ENCODE measurements around the gene NRIP2. TPM values are rescaled to one million over a fixed set of nuclear protein-coding genes. Genes with fewer than 3 reads are reported as not detected.
"Not testable (repeated sequence)": the region's sequence is repeated elsewhere in the genome, so short reads cannot be mapped to it uniquely, and the experiment has no call there.

NRIP2 gene, protein sequence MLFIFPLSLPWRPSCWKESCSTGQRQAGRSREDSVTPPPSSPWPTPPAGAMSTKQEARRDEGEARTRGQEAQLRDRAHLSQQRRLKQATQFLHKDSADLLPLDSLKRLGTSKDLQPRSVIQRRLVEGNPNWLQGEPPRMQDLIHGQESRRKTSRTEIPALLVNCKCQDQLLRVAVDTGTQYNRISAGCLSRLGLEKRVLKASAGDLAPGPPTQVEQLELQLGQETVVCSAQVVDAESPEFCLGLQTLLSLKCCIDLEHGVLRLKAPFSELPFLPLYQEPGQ
- 1 to 10 TPM; 3.6 to 3.7 TPM for total RNA-seq
- long read RNA-seq, donor 1, partial matches to known transcripts: 0 of 3 reads
- long read RNA-seq, donor 1, other reads (novel, unspliced or antisense): 2 of 3 reads
- long read RNA-seq, donor 2, partial matches to known transcripts: 0 of 3 reads
- long read RNA-seq, donor 2, other reads (novel, unspliced or antisense): 2 of 3 reads

DNA sequence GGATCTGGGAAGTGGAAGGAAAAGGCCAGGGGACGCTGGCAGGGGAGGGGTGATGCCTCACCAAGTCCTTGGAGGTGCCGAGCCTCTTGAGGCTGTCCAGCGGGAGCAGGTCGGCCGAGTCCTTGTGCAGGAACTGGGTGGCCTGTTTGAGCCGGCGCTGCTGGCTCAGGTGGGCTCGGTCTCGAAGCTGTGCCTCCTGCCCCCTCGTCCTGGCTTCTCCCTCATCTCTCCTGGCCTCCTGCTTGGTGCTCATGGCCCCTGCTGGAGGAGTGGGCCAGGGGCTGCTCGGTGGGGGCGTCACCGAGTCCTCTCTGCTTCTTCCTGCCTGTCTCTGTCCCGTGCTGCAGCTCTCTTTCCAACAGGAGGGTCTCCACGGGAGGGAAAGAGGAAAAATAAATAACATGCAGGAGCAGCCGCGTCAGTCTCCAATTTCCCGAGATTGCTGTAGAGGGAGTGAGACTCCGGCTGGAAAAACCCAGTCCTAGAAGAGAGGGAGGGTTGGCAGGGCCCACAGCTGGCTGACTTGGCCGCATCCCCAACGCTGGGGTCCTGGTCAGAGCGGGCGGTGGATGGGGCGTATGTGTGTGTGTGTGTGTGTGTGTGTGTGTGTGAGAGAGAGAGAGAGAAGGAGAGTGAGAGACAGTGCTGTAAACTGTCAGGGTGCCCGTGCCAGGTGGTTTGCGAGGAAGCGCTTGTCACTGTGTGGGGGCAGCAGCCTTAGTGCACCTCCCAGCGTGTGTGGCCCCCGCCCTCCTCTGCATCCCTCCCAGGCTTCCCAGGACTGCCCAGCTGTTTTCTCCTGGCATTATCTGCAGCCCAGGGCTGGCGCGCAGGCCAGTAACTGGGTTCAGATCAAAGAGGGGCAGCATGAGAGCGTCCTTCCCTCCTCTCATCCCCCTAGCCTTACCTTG is at the start of gene NRIP2:
Gene NRIP2, minus strand, starts transcription at position 455 of the 911 bp plus-strand sequence. Its CDS starts 52 bp downstream, at position 403.
- DNase-seq (ENCODE audit: low spot score): no peak

DNA sequence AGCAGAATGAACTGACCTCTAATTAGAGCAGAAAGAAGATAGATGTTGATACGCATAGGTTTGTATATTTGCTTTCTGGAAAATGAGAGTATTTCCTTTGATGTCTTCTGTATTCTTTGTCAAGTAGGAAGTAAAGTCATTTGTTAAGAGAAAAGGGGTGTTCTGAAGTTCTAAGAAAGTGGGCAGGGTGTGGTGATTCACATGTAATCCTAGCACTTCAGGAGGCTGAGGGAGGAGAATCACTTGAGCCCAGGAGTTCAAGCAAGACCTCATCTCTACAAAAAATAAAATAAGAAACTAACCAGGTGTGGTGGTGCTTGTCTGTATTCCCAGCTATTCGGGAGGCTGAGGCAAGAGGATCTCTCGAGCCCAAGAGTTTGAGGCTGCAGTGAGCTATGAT is 45.0 kb upstream of the NRIP2 start:
- intact Hi-C loops (cut with DNase I): loop anchor here in 1 of 2 donors (10.0 kb wide), 1 partner anchor 155 kb away; no protein-coding TSS in a partner anchor
- no peak for DNase-seq (ENCODE audit: low spot score)

More for the DNA sequence above, at the start of gene NRIP2:
- intact Hi-C loops (cut with DNase I): no loop called here

DNA sequence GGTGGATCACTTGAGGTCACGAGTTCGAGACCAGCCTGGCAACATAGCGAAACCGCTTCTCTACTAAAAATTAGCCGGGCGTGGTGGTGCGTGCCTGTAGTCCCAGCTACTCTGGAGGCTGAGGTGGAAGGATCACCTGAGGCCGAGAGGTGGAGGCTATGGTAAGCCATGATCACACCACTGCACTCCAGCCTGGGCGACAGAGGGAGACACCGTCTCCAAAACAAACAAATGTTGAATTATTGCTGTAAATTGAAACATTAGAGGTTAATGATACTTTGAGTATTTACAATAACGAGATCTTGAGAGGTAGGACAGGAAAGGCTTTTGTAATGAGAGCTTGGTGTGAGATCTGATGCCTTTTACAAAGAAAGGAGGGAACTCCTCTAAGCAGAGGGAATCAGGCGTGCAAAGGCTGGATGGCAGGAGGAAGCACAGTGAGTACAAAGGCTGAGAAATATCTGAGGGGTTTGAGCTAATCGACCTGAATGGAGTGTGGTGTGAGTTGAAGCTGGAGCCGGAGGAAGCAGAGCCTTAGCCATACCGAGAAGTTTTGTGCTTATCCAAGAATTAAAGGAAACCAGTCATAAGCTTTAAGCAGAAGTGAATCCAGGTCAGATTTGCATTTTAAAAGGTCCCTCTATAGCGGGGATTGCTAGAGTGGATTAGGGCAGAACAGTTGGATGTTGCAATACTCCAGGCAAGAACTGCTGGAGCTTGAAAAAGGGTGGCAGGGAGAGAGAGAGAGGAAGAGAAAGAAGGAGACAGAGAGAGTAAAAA is 43.3 kb upstream of the NRIP2 start:
- DNase-seq (ENCODE audit: low spot score): peak; percentile 35
- intact Hi-C loops (cut with DNase I): loop anchor here in 1 of 2 donors (1.0 kb wide), 1 partner anchor 18 kb away; no protein-coding TSS in a partner anchor

DNA sequence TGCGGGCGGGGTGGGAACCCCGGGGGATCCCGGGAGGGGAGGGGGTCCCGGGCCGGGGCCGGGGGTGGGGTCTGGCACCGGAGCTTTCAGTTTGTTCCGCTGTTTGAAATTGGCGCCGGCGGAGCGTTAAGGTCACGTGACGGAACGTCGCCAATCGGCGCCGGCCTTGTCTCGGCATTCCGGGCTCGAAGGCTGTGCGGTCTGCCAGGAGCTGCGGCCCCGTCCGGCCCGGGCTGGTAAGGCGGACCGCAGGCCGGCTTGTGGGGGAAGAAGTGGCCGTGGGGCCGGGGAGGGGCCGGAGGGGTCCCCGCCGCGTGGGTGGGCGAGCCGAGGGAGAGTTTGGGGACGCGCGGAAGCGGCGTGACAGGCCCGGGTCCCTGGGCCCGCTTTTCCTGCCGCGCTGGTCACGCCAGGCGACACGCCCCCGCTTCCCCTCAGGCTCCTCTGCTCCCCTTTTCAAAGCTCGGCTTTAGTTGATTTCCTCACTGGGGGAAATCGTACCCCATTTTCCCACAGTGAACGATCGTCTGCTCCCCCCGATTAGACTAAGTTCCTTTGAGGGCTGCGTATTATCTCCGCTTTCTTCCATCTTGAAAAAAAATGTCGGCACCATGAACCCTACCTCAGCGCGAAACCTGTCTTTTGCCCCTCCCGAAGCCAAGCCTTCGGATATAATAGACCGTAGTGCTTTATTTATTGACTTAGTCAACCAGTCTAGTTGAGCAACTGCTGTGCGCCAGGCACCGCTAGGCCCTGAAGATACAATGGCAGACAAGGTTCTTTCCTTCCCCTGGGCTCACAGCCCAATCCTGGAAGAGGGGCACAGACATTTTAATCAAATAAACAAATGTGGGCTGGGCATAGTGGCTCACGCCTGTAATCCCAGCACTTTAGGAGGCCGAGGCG is 42.5 kb upstream of the NRIP2 start, which contains the start of the genes FOXM1 and RHNO1:
Gene FOXM1, minus strand, starts transcription at position 128 of the 906 bp plus-strand sequence. CDS start 2,696 bp downstream, outside the sequence.
Gene RHNO1, plus strand, starts transcription at position 177 of the 906 bp plus-strand sequence. CDS start 8,144 bp downstream, outside the sequence.
- intact Hi-C loops (cut with DNase I): no loop called here
- peak; percentile 98 for DNase-seq (ENCODE audit: low spot score)

DNA sequence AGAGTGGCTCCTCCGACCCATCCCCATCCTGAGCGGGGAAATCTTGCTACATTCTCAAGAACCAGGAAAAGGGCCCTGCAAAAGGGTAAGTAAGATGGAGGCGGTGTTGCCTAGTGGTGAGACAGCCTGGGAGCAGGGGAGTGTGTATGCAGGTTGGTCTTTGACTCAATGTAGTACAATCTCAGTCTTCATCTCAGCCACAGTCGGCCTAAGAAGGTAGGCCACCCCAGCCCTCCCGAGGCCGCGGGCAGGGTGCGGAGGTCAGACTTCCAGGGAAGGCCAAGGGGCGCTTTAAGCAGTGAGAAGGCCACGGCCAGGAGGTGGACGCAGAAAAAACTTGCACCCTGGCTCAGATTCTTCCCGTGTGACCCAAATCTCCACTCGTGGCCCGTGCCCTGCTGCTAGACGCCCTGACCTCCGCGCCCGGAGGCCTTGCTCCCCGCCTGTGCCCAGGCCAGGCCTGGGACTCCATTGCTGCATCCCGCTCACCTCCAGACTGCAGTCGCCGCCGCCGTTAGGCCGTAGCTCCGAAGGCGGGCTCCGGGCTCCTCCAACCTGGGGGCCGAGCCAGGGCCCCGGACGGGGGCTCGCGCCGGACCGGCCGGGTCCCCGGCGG is 41.7 kb upstream of the NRIP2 start:
- intact Hi-C loops (cut with DNase I): no loop called here
- DNase-seq (ENCODE audit: low spot score): no peak

DNA sequence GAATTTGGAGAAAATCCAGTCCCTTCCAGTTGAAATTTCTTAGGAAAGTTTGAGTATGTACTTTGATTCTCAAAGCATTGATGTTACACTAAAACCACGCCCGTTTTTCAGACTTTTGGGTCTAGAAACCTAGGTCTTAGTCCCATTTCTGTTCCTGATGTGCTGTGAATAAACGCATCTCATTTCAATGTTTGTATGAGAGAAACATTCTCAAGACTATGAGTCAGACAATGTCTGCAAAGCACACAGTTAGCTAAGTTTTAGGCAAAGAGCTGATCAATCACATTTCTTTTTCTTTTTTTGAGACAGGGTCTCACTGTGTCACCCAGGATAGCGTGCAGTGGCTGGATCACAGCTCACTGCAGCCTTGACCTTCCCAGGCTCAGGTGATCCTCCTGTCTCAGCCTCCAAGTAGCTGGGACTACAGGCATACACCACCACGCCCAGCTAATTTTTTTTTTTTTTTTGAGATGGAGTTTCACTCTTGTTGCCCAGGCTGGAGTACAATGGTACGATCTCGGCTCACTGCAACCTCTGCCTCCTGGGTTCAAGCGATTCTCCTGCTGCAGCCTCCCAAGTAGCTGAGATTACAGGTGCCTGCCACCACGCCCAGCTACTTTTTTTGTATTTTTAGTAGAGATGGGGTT is 34.3 kb upstream of the NRIP2 start:
- intact Hi-C loops (cut with DNase I): not testable (repeated sequence)
- peak; percentile 17 for DNase-seq (ENCODE audit: low spot score)

DNA sequence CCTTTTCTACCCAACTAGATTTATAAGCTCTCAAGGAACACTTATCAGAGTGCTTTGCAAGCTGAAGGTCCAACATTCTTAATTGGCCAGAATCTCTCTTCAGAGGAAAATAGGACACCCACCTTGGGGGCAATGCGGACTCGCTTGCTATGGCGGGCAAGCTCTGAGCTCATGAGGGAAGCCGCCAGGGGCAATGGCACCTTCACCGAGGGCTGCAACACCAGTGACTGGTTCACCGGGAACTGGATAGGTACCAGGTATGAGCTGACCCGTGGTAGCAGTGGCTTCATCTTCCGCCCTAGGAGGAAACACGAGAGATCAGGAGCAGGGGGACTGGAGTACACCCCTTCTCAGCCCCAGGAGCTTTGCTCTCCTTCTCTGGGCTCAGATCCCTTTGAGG is 29.4 kb upstream of the NRIP2 start:
- peak; percentile 52 for DNase-seq (ENCODE audit: low spot score)
- intact Hi-C loops (cut with DNase I): loop anchor here in 1 of 2 donors (2.0 kb wide), 1 partner anchor 41 kb away; no protein-coding TSS in a partner anchor

DNA sequence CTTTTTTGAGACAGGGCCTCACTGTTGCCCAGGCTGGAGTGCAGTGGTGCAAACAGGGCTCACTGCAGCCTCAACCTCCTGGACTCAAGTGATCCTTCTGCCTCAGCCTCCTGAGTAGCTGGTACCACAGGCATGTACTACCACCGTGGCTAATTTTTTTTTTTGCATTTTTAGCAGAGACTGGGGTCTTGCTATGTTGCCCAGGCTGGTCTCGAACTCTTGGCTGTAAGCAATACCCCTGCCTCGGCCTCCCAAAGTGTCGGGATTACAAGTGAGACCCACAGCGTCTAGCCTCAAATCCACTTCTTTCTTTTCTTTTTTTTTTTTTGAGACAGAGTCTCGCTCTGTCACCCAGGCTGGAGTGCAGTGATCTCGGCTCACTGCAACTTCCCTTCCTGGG is 28.6 kb upstream of the NRIP2 start:
- DNase-seq (ENCODE audit: low spot score); intact Hi-C loops (cut with DNase I): not testable (repeated sequence)

DNA sequence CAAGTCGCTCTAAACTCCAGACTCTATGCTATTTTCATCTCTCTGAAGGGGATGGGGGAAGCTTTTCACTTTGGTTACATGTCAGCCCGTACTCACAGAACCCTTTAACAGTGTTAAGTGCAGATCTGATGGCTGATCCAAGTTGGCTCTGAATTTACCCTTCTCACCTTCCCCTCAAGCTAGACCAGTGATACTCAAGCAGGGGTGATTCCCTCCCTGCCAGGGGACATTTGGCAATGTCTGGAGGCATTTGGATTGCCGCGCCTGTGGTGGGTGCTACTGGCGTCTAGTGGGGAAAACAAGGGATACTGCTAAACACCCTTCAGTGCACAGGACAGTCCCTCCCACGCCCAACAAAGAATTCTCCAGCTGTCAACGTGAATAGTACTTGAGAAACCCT is 28.0 kb upstream of the NRIP2 start:
- peak; percentile 53 for DNase-seq (ENCODE audit: low spot score)
- intact Hi-C loops (cut with DNase I): no loop called here

DNA sequence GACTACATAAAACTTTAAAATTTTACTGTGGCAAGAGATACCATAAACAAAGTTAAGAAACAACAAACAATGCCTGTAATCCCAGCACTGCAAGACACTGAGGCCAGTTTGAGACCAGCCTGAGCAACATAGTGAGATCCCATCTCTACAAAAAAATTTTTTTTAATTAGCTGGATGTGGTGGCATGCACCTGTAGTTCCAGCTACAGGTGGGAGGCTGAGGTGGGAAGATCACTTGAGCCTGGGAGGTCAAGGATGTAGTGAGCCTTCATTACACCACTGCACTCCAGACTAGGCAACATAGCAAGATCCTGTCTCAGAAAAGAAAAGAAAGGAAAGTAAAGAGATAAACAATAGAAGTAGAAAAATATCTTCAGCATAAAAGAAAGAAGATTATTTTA is 25.3 kb upstream of the NRIP2 start:
- intact Hi-C loops (cut with DNase I): loop anchor here in 1 of 2 donors (1.0 kb wide), 1 partner anchor 18 kb away; no protein-coding TSS in a partner anchor

DNA sequence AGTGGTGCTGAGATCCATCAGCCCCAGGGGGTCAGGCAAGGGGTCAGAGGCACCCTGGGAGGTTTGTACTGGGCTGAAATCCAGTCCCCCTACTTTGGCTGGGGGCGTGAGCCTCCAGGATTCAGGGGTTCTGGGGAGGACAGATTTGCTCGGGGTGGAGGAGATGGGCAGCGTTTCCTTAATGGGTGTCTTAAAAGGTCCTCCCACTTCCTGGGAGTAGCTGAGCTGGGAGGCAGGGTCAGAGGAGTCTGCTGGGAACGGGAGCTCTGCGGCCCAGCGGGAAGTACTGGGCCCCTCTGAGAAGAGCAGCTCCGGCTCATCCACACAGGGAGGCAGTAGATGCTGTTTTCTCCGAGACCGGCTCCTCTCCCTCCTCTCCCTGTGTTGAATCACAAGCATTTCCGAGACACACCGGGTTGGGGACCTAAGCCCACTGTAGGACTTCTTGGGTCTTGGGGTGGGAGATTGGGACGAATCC is 24.1 kb upstream of the NRIP2 start:
- peak; percentile 76 for DNase-seq (ENCODE audit: low spot score)
- intact Hi-C loops (cut with DNase I): loop anchor here in 1 of 2 donors (10.0 kb wide), 1 partner anchor 176 kb away; no protein-coding TSS in a partner anchor

More for the DNA sequence above, 25.3 kb upstream of the NRIP2 start:
- DNase-seq (ENCODE audit: low spot score): no peak

DNA sequence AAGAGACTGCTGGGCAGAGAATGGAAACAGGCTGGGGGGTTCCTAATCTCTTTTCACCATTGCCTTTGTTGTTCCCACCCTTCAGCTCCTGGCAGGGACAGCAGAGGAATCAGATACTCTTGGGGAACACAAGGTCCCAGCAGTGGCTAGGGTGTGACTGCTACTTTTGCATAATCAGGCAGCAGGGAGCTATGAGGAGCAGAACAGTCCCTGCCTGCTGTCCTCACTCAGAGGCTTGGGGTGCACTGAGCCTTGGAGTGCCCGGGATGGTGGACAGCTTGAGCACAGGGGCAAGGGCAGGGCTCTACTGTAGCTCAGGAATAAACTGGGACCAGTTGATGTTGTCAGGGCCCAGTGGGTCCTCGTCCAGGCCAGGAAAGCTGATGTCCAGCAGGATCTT is 23.5 kb upstream of the NRIP2 start:
- DNase-seq (ENCODE audit: low spot score): no peak
- intact Hi-C loops (cut with DNase I): loop anchor here in 1 of 2 donors (10.0 kb wide), 1 partner anchor 176 kb away; no protein-coding TSS in a partner anchor

DNA sequence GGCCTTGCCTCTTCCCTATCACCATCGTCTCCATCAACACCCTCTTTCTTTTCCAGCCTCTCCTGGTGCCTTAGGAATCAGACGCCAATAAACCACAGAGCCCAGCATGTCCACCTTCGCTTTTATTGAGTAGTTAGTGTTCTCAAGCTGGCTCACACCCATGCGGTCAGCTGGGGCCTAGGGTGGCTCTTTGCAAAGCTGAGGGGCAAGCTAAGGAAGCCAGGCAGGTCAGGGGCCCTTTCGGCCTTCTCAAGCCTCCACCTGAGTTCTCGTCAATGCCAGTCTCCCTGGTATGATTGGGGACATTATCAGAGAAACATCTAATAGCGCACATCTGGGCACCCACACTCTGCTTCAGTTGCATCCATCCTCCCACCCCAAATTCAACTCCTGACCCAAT is 22.7 kb upstream of the NRIP2 start:
- DNase-seq (ENCODE audit: low spot score): peak; percentile 16
- intact Hi-C loops (cut with DNase I): loop anchor here in 1 of 2 donors (10.0 kb wide), 1 partner anchor 177 kb away; no protein-coding TSS in a partner anchor

DNA sequence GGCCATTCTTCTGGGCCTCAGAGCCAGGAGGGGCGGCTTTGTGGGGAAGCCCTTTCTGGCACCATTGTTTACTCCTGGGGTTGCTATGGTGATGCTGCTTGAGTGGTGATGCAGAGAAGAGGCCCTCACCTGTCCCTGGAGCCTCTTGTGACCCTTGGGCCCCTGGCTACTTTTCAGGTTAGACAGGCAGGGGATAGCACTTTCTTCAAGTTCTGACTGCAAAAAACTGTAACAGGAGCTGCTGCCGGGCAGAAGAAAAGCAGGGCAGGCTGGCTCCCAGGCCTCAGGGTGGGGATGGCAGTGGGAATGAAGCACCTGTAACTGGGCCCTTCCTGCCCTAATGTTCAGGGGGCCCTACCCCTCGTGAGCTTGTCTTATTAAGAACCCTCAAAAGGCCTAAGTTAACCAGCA is 22.2 kb upstream of the NRIP2 start, which contains the start of gene TEX52:
Gene TEX52, minus strand, starts transcription at position 19 of the 411 bp plus-strand sequence. Its CDS starts 13 bp downstream, at position 6.
- intact Hi-C loops (cut with DNase I): loop anchor here in 1 of 2 donors (10.0 kb wide), 1 partner anchor 178 kb away; no protein-coding TSS in a partner anchor

DNA sequence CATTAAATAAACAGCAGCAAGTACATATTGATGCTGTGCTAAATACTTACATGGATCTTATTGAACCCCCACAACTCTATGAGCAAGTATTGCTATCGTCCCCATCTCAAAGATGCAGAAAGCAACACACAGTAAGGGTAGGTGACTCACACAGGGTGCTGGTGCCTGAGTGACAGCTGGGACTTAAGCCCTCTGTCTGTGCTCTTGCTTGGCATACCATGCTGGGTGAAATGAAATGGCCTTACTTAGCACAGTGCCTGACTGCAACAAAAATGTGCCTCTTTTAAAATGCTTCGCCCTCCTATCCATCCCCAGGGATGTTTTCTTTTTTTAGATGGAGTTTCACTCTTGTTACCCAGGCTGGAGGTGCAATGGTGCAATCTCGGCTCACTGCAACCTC is 21.2 kb upstream of the NRIP2 start:
- peak; percentile 7 for DNase-seq (ENCODE audit: low spot score)
- intact Hi-C loops (cut with DNase I): loop anchor here in 1 of 2 donors (10.0 kb wide), 1 partner anchor 179 kb away; no protein-coding TSS in a partner anchor

More for the DNA sequence above, 22.2 kb upstream of the NRIP2 start, which contains the start of gene TEX52:
- DNase-seq (ENCODE audit: low spot score): peak; percentile 60

DNA sequence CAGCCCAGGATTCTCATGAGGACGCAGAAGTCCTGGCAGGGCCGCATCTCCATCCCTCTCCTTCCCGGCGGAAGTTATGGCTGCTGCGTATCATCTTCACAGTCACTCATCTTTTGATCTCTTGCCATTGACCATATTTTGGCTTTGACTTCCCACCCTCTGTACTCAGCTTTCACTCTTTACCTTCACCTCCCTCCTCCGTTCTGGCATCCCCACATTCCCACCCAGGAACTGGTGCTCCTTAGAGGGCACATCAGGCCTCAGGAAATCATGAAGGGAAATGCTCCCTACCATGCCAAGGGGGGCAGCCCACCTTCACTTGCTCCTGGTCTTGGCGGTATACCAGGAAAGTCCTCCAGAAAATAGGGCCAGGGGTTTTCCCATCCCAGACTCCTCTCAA is 20.7 kb upstream of the NRIP2 start:
- DNase-seq (ENCODE audit: low spot score): peak; percentile 37
- intact Hi-C loops (cut with DNase I): loop anchor here in 1 of 2 donors (10.0 kb wide), 1 partner anchor 179 kb away; no protein-coding TSS in a partner anchor

Data from posterior vena cava (tissue), 2 donors.